SW 1271 (cell line): ENCODE data around the gene ADGRL3.
"Not testable (repeated sequence)": the region's sequence is repeated elsewhere in the genome, so short reads cannot be mapped to it uniquely, and the experiment has no call there.

Source experiments
- DNase-seq, 2 experiments: peaks; one replicate each; lab custom pipeline; 2025; lab: John Stamatoyannopoulos, UW

The ADGRL3 gene

DNA sequence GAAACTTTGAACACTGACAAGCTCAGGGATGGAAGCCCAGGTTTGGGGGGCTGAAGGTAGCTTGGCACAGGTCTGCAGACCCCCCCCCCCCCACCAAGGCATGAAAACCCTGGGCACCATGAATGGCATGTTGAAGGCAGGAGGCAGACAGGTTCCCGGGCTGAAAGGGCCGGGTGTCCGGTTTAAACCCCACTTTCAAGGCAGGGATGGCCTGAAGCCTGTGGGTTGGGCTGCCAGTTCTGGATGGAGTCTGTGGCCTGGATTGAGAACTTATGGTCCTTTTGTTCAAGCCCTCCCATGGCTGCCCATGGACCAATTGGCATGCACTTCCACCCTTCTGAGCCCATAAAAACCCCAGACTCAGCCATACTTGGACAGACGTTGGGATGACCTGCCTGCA, 616.9 kb downstream of the ADGRL3 start:
- no peak for DNase-seq

GRCh38 chr4:61820136-61820535, 620.0 kb downstream of the ADGRL3 start:
- no peak for DNase-seq

- no peak for DNase-seq
Observed at GRCh38 chr4:61824454-61824853, 624.3 kb downstream of the ADGRL3 start.

- no peak for DNase-seq
Observed at GRCh38 chr4:61827907-61828391, 627.8 kb downstream of the ADGRL3 start.

GRCh38 chr4:61828960-61829359, 628.8 kb downstream of the ADGRL3 start:
- no peak for DNase-seq

- DNase-seq, result no peak
Observed at GRCh38 chr4:61831987-61832386, 631.9 kb downstream of the ADGRL3 start.

GRCh38 chr4:61837395-61837794, 637.3 kb downstream of the ADGRL3 start:
- no peak for DNase-seq

DNA sequence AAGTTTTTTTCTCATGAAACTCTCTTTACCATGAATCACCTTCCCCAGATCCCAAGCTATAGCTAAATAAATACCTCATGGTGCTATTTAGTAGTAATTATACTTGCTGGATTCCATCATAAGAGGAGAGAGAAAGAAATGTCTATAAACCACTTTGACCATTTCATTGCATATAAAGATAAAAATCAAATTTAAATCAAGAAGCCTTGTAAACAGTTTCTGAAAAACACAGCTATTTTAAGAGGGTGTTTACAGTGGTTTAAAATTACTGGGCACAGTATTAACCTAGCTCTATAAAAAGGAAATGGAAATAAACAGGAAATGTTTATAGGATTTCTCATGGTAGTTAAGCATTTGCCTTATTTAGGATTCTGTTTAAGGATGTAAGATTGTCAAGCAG, 637.9 kb downstream of the ADGRL3 start:
- no peak for DNase-seq

- no peak for DNase-seq
Observed at GRCh38 chr4:61841714-61842113, 641.6 kb downstream of the ADGRL3 start.

DNA sequence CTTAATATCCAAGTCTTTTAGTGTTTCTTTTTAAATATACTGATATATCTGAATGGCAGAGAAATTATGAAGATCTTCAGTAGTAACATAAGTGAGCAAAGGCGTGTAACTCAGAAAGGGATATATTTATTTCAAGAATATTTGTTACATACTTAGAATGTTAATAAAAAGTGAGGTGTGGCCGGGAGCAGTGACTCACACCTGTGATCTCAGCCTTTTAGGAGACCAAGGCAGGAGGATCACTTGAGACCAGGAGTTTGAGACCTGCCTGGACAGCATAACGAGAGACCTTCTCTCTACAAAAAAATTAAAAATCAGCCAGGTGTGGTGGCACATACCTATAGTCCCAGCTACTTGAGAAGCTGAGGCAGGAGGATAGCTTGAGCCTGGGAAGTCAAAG, 651.0 kb downstream of the ADGRL3 start:
- DNase-seq, result no peak

GRCh38 chr4:61852105-61852504, 652.0 kb downstream of the ADGRL3 start:
- DNase-seq, result not testable (repeated sequence)

- no peak for DNase-seq
Observed at GRCh38 chr4:61853041-61853440, 652.9 kb downstream of the ADGRL3 start.

DNA sequence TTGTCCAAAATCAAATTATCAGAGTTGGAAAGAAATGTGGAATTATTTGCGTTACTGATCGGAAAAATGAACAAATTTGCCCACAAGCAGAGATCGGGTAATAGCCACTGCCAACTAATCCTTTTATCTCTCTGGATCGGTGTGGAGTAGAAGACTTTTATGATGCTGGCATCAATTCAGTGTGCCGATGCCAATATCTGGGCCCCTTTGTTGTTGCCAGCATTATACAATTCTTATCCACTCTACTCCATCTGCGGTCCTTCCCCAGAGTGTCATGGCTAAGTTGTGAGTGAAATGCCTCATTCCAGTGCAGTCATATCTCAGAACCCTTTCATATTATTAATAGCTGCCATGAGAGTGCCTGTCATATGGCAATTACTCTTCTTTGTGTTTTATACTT, 660.2 kb downstream of the ADGRL3 start:
- no peak for DNase-seq

DNA sequence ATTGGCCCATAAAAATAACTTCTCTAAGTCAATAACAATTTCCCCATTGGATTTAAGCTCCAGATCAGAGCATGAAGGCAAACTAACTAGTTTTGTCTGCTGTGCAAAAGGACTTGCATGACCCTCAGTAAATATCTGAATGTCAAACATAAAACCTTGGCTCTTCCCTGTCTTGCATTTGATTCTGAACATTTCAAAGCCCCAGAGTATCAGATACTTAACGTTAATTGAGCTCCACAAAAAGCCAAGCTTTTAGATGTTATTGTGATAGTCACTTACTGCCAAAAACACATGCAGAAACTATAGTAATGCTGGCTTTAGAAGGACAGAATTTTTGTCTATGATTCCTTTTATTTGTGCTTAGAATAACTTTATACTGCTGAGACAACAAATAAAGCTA, 664.2 kb downstream of the ADGRL3 start:
- no peak for DNase-seq

DNA sequence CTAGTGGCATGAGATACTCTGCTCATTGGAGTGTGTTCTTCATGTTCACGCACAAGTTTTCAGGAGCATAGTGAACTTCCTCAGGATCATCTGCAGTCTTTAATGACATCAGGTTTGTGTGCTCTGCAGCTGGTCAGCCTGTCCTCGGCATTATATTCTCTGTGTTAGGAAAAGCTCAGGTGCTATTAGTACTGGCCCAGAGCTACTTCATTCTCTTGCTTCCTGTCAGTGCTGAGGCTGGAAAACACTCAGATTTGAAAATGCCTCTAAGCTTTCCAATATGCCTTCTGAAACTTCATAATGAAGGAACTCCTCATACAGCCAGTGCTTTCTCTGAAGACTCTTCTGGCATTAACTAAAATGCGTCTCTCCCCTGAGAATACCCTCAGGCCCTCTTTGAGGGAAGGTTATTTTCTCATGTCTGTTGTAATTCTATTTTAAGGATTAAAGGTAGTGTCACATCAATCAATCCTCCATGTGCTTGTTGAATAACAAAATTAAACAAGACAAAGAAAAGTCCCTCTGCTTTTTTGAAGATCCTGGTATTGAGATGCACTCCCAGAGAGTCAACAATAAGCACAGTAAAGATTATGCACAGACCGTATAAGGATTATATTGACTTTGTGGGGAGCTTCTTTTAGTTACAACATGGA, 666.4 kb downstream of the ADGRL3 start:
- DNase-seq, result no peak

GRCh38 chr4:61872983-61873382, 672.9 kb downstream of the ADGRL3 start:
- DNase-seq, result no peak

GRCh38 chr4:61877266-61877665, 677.1 kb downstream of the ADGRL3 start:
- no peak for DNase-seq

- no peak for DNase-seq
Observed at GRCh38 chr4:61877893-61878292, 677.8 kb downstream of the ADGRL3 start.

DNA sequence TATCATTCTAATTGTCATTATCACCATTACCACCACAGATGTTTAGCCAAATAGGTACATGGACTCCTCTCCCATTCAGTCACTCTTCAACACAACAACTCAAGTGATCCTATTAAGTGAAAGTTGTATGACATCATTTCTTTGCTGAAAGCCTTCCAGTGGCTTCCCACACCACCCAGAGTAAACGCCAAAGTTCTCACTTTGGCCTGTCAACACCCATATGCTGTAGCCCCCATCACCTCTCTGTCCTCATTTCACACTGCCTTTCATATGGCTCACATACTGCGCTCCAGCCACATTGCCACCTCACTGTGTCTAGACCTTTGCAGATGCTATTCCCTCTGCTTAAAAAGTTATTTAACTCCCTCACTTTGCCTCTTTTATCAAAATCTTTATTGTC, 682.3 kb downstream of the ADGRL3 start:
- no peak for DNase-seq

GRCh38 chr4:61886131-61886530, 686.0 kb downstream of the ADGRL3 start:
- no peak for DNase-seq

DNA sequence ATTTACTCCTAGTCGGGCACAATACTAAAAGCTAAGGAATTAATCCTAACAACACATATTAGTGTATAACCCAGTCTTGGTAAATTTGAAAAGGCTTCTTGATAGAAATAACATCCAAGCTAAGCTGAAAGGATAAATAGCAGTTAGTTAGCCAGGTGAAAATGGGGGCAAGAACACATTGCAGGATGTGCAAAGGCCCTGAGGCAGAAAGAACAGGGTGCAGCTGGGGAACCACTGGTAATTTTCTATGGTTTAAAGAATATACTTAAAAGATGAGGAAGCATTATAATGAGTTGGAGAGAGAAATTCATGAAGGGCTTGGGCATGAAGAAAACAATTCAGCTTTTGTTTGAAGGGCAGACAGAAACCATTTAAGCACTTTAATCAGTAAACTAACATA, 689.0 kb downstream of the ADGRL3 start:
- no peak for DNase-seq

DNA sequence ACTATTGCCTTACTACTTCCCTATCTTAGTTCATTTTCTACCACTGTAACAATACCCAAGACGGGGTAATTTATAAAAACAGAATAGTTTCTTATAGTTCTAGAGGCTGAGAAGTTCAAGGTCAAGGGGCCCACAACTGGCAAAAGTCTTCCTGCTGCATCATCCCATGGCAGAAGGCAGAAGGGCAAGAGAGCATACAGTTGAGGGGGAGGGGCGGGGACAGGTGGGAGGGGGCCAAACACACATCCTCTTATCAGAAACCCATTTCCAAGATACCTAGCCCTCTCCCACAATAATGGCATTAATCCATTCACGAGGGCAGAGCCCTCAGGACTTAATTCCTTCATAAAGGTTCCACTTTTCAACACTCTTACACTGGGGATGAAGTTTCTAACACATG, 690.2 kb downstream of the ADGRL3 start:
- DNase-seq, result no peak

GRCh38 chr4:61891953-61892352, 691.8 kb downstream of the ADGRL3 start:
- DNase-seq, result no peak

GRCh38 chr4:61896634-61897033, 696.5 kb downstream of the ADGRL3 start:
- no peak for DNase-seq
